ENCODE results near the gene LIX1L.

- TF ChIP-seq CTCF (IDR thresholded peaks at IDR 0.05) (no peak), POLR2A (IDR thresholded peaks at IDR 0.05) (no peak)
Observed at GRCh38 chr1:145978471-145978853, 20.6 kb upstream of the LIX1L start.
